OCI-LY1 (cell line): Measurements from ENCODE around the gene MACF1.

ENCODE experiments used
- H2AFZ ChIP-seq: fragments of 200-600 bp; sonication (generic), shearing (Covaris generic); 2 replicates; pipeline ENCODE4 v1.6.0; 2014; ENCODE audit warnings: antibody characterized with exemption, mild to moderate bottlenecking, low read length
- H3F3A ChIP-seq: fragments of 200-600 bp; sonication (generic), shearing (Covaris generic); 2 replicates; pipeline ENCODE4 v1.6.0; 2014; ENCODE audit warnings: mild to moderate bottlenecking, antibody characterized with exemption, low read length, moderate library complexity; ENCODE audit not compliant: insufficient read depth
- H3K27ac ChIP-seq: fragments of 200-600 bp; sonication (generic); 2 replicates; pipeline ENCODE4 v1.5.1; 2014; ENCODE audit warnings: low read length, mixed run types, mild to moderate bottlenecking, low read depth; ENCODE audit not compliant: poor library complexity, severe bottlenecking
- H3K27me3 ChIP-seq: fragments of 200-600 bp; sonication (generic); 2 replicates; pipeline ENCODE4 v1.6.0; 2014; ENCODE audit warnings: antibody characterized with exemption, mild to moderate bottlenecking, low read length, moderate library complexity; ENCODE audit not compliant: insufficient read depth
- H3K36me3 ChIP-seq: fragments of 200-600 bp; sonication (generic); 2 replicates; pipeline ENCODE4 v1.6.1; 2014; ENCODE audit warnings: mild to moderate bottlenecking, antibody characterized with exemption, low read length, moderate library complexity, mixed read lengths; ENCODE audit not compliant: insufficient read depth
- H3K4me1 ChIP-seq: fragments of 200-600 bp; sonication (generic); 2 replicates; pipeline ENCODE4 v1.5.1; 2014; ENCODE audit warnings: mild to moderate bottlenecking, low read length, moderate library complexity; ENCODE audit not compliant: insufficient read depth, severe bottlenecking
- H3K4me2 ChIP-seq: fragments of 200-600 bp; sonication (generic), shearing (Covaris generic); 2 replicates; pipeline ENCODE4 v1.6.1; 2014; ENCODE audit warnings: low read length
- H3K4me3 ChIP-seq: fragments of 200-600 bp; sonication (generic); 2 replicates; pipeline ENCODE4 v1.5.1; 2014; ENCODE audit warnings: low read length, low read depth, mild to moderate bottlenecking, mixed read lengths; ENCODE audit not compliant: poor library complexity, severe bottlenecking
- H3K79me2 ChIP-seq: fragments of 200-600 bp; shearing (Covaris generic); 2 replicates; pipeline ENCODE4 v1.6.1; 2016; ENCODE audit warnings: mixed run types, low read length, mixed read lengths; ENCODE audit not compliant: insufficient read depth
- H3K9ac ChIP-seq: fragments of 200-600 bp; sonication (generic), shearing (Covaris generic); 2 replicates; pipeline ENCODE4 v1.6.1; 2014; ENCODE audit warnings: mild to moderate bottlenecking, low read length, mixed read lengths
- H3K9me2 ChIP-seq: fragments of 200-600 bp; sonication (generic), shearing (Covaris generic); 2 replicates; pipeline ENCODE4 v1.6.1; 2014; ENCODE audit warnings: low read depth, mild to moderate bottlenecking, low read length, mixed read lengths
- H3K9me3 ChIP-seq: fragments of 200-600 bp; shearing (Covaris generic); 2 replicates; pipeline ENCODE4 v1.6.1; 2014; ENCODE audit warnings: low read length, mixed read lengths
- H4K20me1 ChIP-seq: fragments of 200-600 bp; sonication (generic), shearing (Covaris generic); 2 replicates; pipeline ENCODE4 v1.6.0; 2016; ENCODE audit warnings: mild to moderate bottlenecking, low read length; ENCODE audit not compliant: insufficient read depth
- CTCF ChIP-seq: fragments of 200-600 bp; sonication (generic), shearing (Covaris generic); IDR thresholded peaks from 2 replicates; pipeline ENCODE4 v1.5.1; 2017; ENCODE audit warnings: mild to moderate bottlenecking, antibody characterized with exemption, low read length, moderate library complexity, mixed read lengths
- EZH2 ChIP-seq: fragments of 200-600 bp; sonication (generic), shearing (Covaris generic); IDR thresholded peaks from 2 replicates; pipeline ENCODE4 v1.8.0; 2017; ENCODE audit warnings: borderline replicate concordance, mixed run types, mild to moderate bottlenecking, antibody characterized with exemption, low read length, moderate library complexity, mixed read lengths

Gene MACF1

GRCh38 chr1:39488793-39489566 is 284.5 kb downstream of the MACF1 start:
- Histone ChIP-seq H3K4me3 (no peak overlapping the region), H3F3A (no peaks in the 10 kb centered on the region), H3K79me2 (no peaks in the 10 kb centered on the region), H3K27ac (no peak overlapping the region), H3K9me2 (no peaks in the 10 kb centered on the region), H2AFZ (no peak overlapping the region), H4K20me1 (no peaks in the 10 kb centered on the region), H3K4me2 (no peak overlapping the region), H3K9me3 (no peaks in the 10 kb centered on the region), H3K36me3 (peaks cover 25% of the 10 kb centered on the region), H3K27me3 (no peaks in the 10 kb centered on the region), H3K4me1 (peaks cover 11% of the 10 kb centered on the region), H3K9ac (no peak overlapping the region)
- TF ChIP-seq EZH2 (no peak), CTCF (no peak)

GRCh38 chr1:39489567-39490239 is 285.2 kb downstream of the MACF1 start:
- Histone ChIP-seq H4K20me1 (no peaks in the 10 kb centered on the region), H3K9me3 (no peaks in the 10 kb centered on the region)

GRCh38 chr1:39490596-39491145 is 286.2 kb downstream of the MACF1 start:
- H3K79me2 ChIP-seq, result no peaks in the 10 kb centered on the region
- TF ChIP-seq CTCF, result no peak
- TF ChIP-seq EZH2, result no peak
- H3K9me3 ChIP-seq, result no peaks in the 10 kb centered on the region
- H3K9ac ChIP-seq, result no peak overlapping the region; the same call in 1 of the 2 replicates
- no peak overlapping the region for H3K27ac ChIP-seq
- peak overlapping the region; percentile 86 for H3K4me2 ChIP-seq
- H3F3A ChIP-seq, result no peaks in the 10 kb centered on the region
- no peaks in the 10 kb centered on the region for H3K27me3 ChIP-seq
- H3K4me3 ChIP-seq, result peak overlapping the region; percentile 64
- H4K20me1 ChIP-seq, result no peaks in the 10 kb centered on the region
- peaks cover 11% of the 10 kb centered on the region for H3K4me1 ChIP-seq
- peaks cover 12% of the 10 kb centered on the region for H3K36me3 ChIP-seq
- H3K9me2 ChIP-seq, result no peaks in the 10 kb centered on the region
- no peak overlapping the region for H2AFZ ChIP-seq

More at GRCh38 chr1:39489567-39490239, 285.2 kb downstream of the MACF1 start:
- peaks cover 22% of the 10 kb centered on the region for H3K36me3 ChIP-seq
- no peak overlapping the region for H3K4me2 ChIP-seq
- no peaks in the 10 kb centered on the region for H3K27me3 ChIP-seq
- peaks cover 11% of the 10 kb centered on the region for H3K4me1 ChIP-seq
- no peak overlapping the region for H3K9ac ChIP-seq
- no peak overlapping the region for H3K27ac ChIP-seq
- H3K4me3 ChIP-seq, result no peak overlapping the region
- no peaks in the 10 kb centered on the region for H3K79me2 ChIP-seq
- no peaks in the 10 kb centered on the region for H3K9me2 ChIP-seq
- no peak overlapping the region for H2AFZ ChIP-seq
- no peak for TF ChIP-seq EZH2
- TF ChIP-seq CTCF, result no peak
- no peaks in the 10 kb centered on the region for H3F3A ChIP-seq
